ENCODE data around the gene TRAFD1.

DNA sequence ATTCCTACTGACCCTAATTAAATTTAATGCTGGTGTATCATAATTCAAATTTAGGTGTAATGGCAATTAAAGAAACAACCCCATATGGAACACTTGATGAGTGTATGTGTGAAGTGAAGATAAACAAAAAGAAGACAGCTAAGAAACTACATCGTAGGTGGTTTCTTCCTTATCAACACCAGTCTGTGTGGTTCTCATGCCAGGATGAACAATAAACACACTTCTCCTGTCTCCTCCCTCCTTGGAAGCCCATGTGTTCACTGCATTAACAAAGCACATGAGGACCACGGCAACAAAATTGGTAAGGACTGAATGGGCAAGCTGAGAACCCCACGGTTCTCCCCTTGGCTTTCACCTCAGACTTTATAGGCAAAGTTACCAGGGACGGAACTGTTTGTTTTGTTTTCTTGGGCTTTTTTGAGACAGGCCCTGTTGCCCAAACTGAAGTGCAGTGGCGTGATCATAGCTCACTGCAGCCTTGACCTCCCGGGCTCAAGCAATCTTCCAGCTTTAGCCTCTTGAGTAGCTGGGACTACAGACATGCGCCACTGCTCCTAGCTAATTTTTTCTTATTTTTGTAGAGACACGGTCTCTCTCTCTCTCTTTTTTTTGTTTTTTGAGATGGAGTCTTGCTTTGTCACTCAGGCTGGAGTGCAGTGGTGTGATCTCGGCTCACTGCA lies 71.0 kb downstream of the TRAFD1 start:
- TF ChIP-seq EZH2 (IDR thresholded peaks at IDR 0.05) (no peak), POLR2AphosphoS5 (IDR thresholded peaks at IDR 0.05; ENCODE audit: borderline replicate concordance, low read depth, low read length) (no peak), FOXP2 (optimal IDR thresholded peaks at IDR 0.05; ENCODE audit: control extremely low read depth, extremely low read length, insufficient read depth) (no peak)
